Lower leg skin (tissue), 4 donors: ENCODE results near the gene CYLD. TPM values are rescaled to one million over a fixed set of nuclear protein-coding genes. Genes with fewer than 3 reads are reported as not detected.

Experiments used
- DNase-seq, 2 donors: peaks; one replicate each; pipeline ENCODE4 v3.0.0-alpha.2; 2019; ENCODE audit warnings: low spot score in 2 of 2
- H3K4me3 ChIP-seq: fragments of 200-600 bp; sonication (generic); 2 replicates; pipeline ENCODE4 v1.5.1; 2017; ENCODE audit warnings: mild to moderate bottlenecking, low read depth; ENCODE audit not compliant: poor library complexity, severe bottlenecking
- CTCF ChIP-seq, 3 donors: fragments of 450-650 bp; IDR thresholded peaks; one replicate each; pipeline ENCODE4 v1.5.1; 2016; ENCODE audit warnings: antibody characterized with exemption in 3 of 3, mild to moderate bottlenecking in 3 of 3, moderate library complexity in 2 of 3
- POLR2A ChIP-seq, 2 donors: fragments of 450-650 bp; IDR thresholded peaks; one replicate each; pipeline ENCODE4 v1.6.1; 2016 to 2017; ENCODE audit warnings: antibody characterized with exemption in 2 of 2, mild to moderate bottlenecking in 1 of 2, moderate library complexity in 1 of 2
- WGBS, 2 donors: methylation state at CpG; one replicate each; pipeline ENCODE4 v1.1.5; 2018; 5-methylcytosine and 5-hydroxymethylcytosine counted together
- intact Hi-C: fragments of 100-400 bp; cut with DNase I; formaldehyde crosslinking; loops from one replicate; pipeline ENCODE4 v1.15.0; 2023; ENCODE audit warnings: low total_unique reads
- microRNA-seq, 2 donors: library from miRNA; unstranded; fragments of <30 nt; microRNA quantifications; one replicate each; pipeline ENCODE4, GENCODE V29; 2016; ENCODE audit warnings: borderline replicate concordance in 2 of 2, borderline number of aligned reads in 1 of 2
- total RNA-seq, 4 donors: library from RNA; depleted of rRNA; stranded (reverse); fragments of >200 nt; gene quantifications; one replicate each; pipeline ENCODE4 v1.1.0, GENCODE V29; 2016

Gene CYLD
- total RNA-seq, 4 donors from 2014 or later, result 35.8 to 50.3 (median 41.8) TPM

GRCh38 chr16:50848755-50849514 is 107.0 kb downstream of the CYLD start:
- no peak for TF ChIP-seq POLR2A (IDR thresholded peaks at IDR 0.05)
- TF ChIP-seq CTCF (IDR thresholded peaks at IDR 0.05), result no peak
- intact Hi-C loops, result no loop called here
- WGBS, 2 donors, result 80 to 85% methylated on average over 7 of the region's 7 CpGs
- no peak overlapping the region for H3K4me3 ChIP-seq
- DNase-seq, result peak in 1 of 2 donors; percentile 78

Small RNA genes lying within 50 kb of the gene (microRNA-seq; reads per million reads assigned to microRNA genes)
- 0 reads per million in 2 donors for gene MIR3181

Other genes with a start within 250 kb of the CYLD start
- gene NKD1, start 193.7 kb upstream of the CYLD start, total RNA-seq, result 10 to 100 TPM in 1 of 4 donors, 1 to 10 TPM in 3; 5.1 to 15.2 (median 7.2) TPM
- 1 to 10 TPM in 2 of 4 donors, under 1 TPM in 2; 0.57 to 1.5 (median 1.0) TPM for gene SNX20, start 60.8 kb upstream of the CYLD start, total RNA-seq
- gene NOD2, start 48.5 kb upstream of the CYLD start, total RNA-seq, result 10 to 100 TPM; 31.0 to 44.4 (median 35.4) TPM